Stomach (tissue), 9 donors: Measurements from ENCODE around the gene VSTM2B. TPM values are rescaled to one million over a fixed set of nuclear protein-coding genes. Genes with fewer than 3 reads are reported as not detected.

ENCODE experiments used
- DNase-seq, 2 donors: peaks; one replicate each; pipeline versions ENCODE4 v3.0.0 to v3.0.0-alpha.2; 2013 to 2019
- H3K27ac ChIP-seq, 5 donors: fragments of 200-600 bp in 4 of 5; sonication (generic) in 4 of 5; one replicate each; pipeline ENCODE4 v1.5.1; 2013 to 2019; ENCODE audit warnings: mild to moderate bottlenecking in 1 of 5, moderate library complexity in 1 of 5
- H3K27me3 ChIP-seq, 3 donors: fragments of 200-600 bp; sonication (generic); one replicate each; pipeline ENCODE4 v1.5.1; 2017 to 2019; ENCODE audit warnings: mixed run types in 1 of 3
- H3K36me3 ChIP-seq, 4 donors: fragments of 200-600 bp; sonication (generic); 1 replicate in 3 of 4; 2 replicates in 1 of 4; pipeline ENCODE4 v1.5.1; 2016 to 2019
- H3K4me1 ChIP-seq, 4 donors: fragments of 200-600 bp; sonication (generic); one replicate each; pipeline ENCODE4 v1.5.1; 2016 to 2019
- H3K4me3 ChIP-seq, 4 donors: fragments of 200-600 bp; sonication (generic) in 3 of 4; one replicate each; pipeline ENCODE4 v1.5.1; 2016 to 2019; ENCODE audit warnings: mild to moderate bottlenecking in 1 of 4
- H3K9me3 ChIP-seq, 4 donors: fragments of 200-600 bp; sonication (generic); one replicate each; pipeline ENCODE4 v1.5.1; 2016 to 2019
- CTCF ChIP-seq, 7 experiments: fragments of 450-650 bp in 4 of 7; fragments of 200-600 bp in 3 of 7; sonication (generic) in 3 of 7; IDR thresholded peaks; one replicate each; pipeline ENCODE4 v1.5.1; 2016 to 2019; ENCODE audit warnings: antibody characterized with exemption in 7 of 7, control low read depth in 2 of 7, mild to moderate bottlenecking in 1 of 7
- EP300 ChIP-seq: sonication (generic); formaldehyde crosslinking; IDR thresholded peaks from one replicate; pipeline ENCODE4 v1.6.1; 2017; ENCODE audit warnings: antibody characterized with exemption
- POLR2A ChIP-seq, 4 donors: fragments of 450-650 bp; IDR thresholded peaks; one replicate each; pipeline ENCODE4 v1.6.1; 2016; ENCODE audit warnings: antibody characterized with exemption in 4 of 4, control low read depth in 2 of 4, mild to moderate bottlenecking in 1 of 4, moderate library complexity in 1 of 4
- POLR2AphosphoS5 ChIP-seq, 3 donors: sonication (generic); formaldehyde crosslinking; IDR thresholded peaks; one replicate each; pipeline ENCODE4 v1.6.1; 2016; ENCODE audit warnings: antibody characterized with exemption in 3 of 3
- WGBS, 5 donors: extraction: QIAGEN DNeasy Blood & Tissue Kit in 3 of 5; methylation state at CpG; one replicate each; pipeline versions ENCODE4 v1.1.5 to v1.1.7; 2013 to 2018; 5-methylcytosine and 5-hydroxymethylcytosine counted together
- intact Hi-C: fragments of 100-400 bp; cut with DNase I; formaldehyde crosslinking; loops from one replicate; pipeline ENCODE4 v1.15.1; 2023; ENCODE audit warnings: low total_unique reads
- polyA plus RNA-seq, 3 donors: library from polyadenylated mRNA; stranded (reverse); fragments of 200-250 nt; gene quantifications; one replicate each; pipeline ENCODE4 v1.2.3, GENCODE V29; 2013
- total RNA-seq, 5 donors: library from RNA; depleted of rRNA; stranded (reverse); fragments of >200 nt; gene quantifications; one replicate each; pipeline versions ENCODE4 v1.1.0 to v1.2.3, GENCODE V29; 2014 to 2016
- donor health status: healthy with polysubstance abuse.
- donor health status: Bipolar disorder and iron deficiency.
- donor health status: healthy.

VSTM2B gene
- total and polyA plus RNA-seq, 8 donors: not detected

- no peaks in the 10 kb centered on the region for H3K4me1 ChIP-seq
- H3K9me3 ChIP-seq: no peaks in the 10 kb centered on the region
- no peak overlapping the region for H3K27ac ChIP-seq
- DNase-seq: no peak
- H3K36me3 ChIP-seq: no peaks in the 10 kb centered on the region
- no peak for TF ChIP-seq POLR2AphosphoS5 (IDR thresholded peaks at IDR 0.05)
- TF ChIP-seq EP300: no peak
- no peak for TF ChIP-seq CTCF (IDR thresholded peaks at IDR 0.05)
- no peak for TF ChIP-seq POLR2A (IDR thresholded peaks at IDR 0.05)
- no peak overlapping the region for H3K4me3 ChIP-seq
- intact Hi-C loops: no loop called here
- WGBS, 5 donors: 22 to 41% (median 27%) methylated on average over 5 to 6 of the region's 6 CpGs
- peaks cover 0 to 37% (median 6%) of the 10 kb centered on the region in 3 donors for H3K27me3 ChIP-seq
Measured at GRCh38 chr19:29539670-29540069, 13.9 kb downstream of the VSTM2B start.

GRCh38 chr19:29540114-29540513, 14.3 kb downstream of the VSTM2B start:
- no peak for DNase-seq
- Histone ChIP-seq H3K36me3 (no peaks in the 10 kb centered on the region), H3K4me1 (no peaks in the 10 kb centered on the region), H3K27me3 (peaks cover 0 to 36% (median 6%) of the 10 kb centered on the region in 3 donors), H3K4me3 (no peak overlapping the region), H3K9me3 (peaks cover 0 to under 1% (median 0%) of the 10 kb centered on the region in 4 donors), H3K27ac (no peak overlapping the region)
- no peak for TF ChIP-seq POLR2AphosphoS5 (IDR thresholded peaks at IDR 0.05)
- TF ChIP-seq POLR2A (IDR thresholded peaks at IDR 0.05): no peak
- no peak for TF ChIP-seq CTCF (IDR thresholded peaks at IDR 0.05)
- TF ChIP-seq EP300: no peak
- WGBS, 5 donors: 43 to 59% (median 54%) methylated on average over 1 of the region's 1 CpG; no CpG with 5 or more reads in 1 of the 5 donors
- intact Hi-C loops: no loop called here

- H3K4me3 ChIP-seq: no peak overlapping the region
- peaks cover 0 to 5% (median 0%) of the 10 kb centered on the region in 4 donors for H3K9me3 ChIP-seq
- intact Hi-C loops: no loop called here
- no peaks in the 10 kb centered on the region for H3K4me1 ChIP-seq
- peaks cover 0 to 33% (median 6%) of the 10 kb centered on the region in 3 donors for H3K27me3 ChIP-seq
- TF ChIP-seq EP300 (no peak), POLR2A (IDR thresholded peaks at IDR 0.05) (no peak), CTCF (IDR thresholded peaks at IDR 0.05) (no peak), POLR2AphosphoS5 (IDR thresholded peaks at IDR 0.05) (no peak)
- H3K27ac ChIP-seq: no peak overlapping the region
- H3K36me3 ChIP-seq: no peaks in the 10 kb centered on the region
- DNase-seq: no peak
- 83 to 89% (median 88%) methylated on average over 3 of the region's 3 CpGs for WGBS, 5 donors
Measured at GRCh38 chr19:29541473-29542253, 15.9 kb downstream of the VSTM2B start.

- no peak overlapping the region for H3K27ac ChIP-seq
- WGBS, 5 donors: 55 to 72% (median 72%) methylated on average over 3 of the region's 3 CpGs
- peaks cover 0 to 5% (median 0%) of the 10 kb centered on the region in 4 donors for H3K9me3 ChIP-seq
- peaks cover 0 to 34% (median 6%) of the 10 kb centered on the region in 3 donors for H3K27me3 ChIP-seq
- intact Hi-C loops: no loop called here
- no peaks in the 10 kb centered on the region for H3K4me1 ChIP-seq
- no peaks in the 10 kb centered on the region for H3K36me3 ChIP-seq
- no peak for DNase-seq
- no peak overlapping the region for H3K4me3 ChIP-seq
- no peak for TF ChIP-seq CTCF (IDR thresholded peaks at IDR 0.05)
- TF ChIP-seq EP300: no peak
- TF ChIP-seq POLR2A (IDR thresholded peaks at IDR 0.05): no peak
- TF ChIP-seq POLR2AphosphoS5 (IDR thresholded peaks at IDR 0.05): no peak
Measured at GRCh38 chr19:29542327-29542726, 16.5 kb downstream of the VSTM2B start.
